Stimulated activated CD4-positive, alpha-beta T cell treated with anti-CD3 and anti-CD28 coated beads, Interleukin-4, amount 100 ng/mL, for 24 hours (primary cell): Measurements from ENCODE around the gene TM7SF2.

Experiments
- DNase-seq: peaks from one replicate; pipeline ENCODE4 v3.0.0-alpha.2; 2020

The TM7SF2 gene

DNA sequence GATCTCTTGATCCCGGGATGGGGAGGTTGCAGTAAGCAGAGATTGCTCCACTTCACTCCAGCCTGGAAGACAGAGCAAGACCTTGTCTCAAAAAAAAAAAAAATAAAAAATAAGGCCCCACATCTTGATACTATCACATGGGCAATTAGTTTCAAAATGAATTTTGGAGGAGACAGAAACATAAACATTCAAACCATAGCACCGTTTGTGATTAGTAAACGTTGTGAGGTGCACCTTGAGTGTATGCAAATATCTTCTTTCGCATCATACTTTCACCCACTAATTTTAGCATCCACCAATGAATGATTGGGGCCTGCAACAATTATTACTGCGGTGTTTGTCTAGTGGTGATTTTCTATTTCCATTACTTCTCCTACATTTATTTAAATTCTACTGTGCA, 47.3 kb downstream of the TM7SF2 start:
- no peak for DNase-seq

DNA sequence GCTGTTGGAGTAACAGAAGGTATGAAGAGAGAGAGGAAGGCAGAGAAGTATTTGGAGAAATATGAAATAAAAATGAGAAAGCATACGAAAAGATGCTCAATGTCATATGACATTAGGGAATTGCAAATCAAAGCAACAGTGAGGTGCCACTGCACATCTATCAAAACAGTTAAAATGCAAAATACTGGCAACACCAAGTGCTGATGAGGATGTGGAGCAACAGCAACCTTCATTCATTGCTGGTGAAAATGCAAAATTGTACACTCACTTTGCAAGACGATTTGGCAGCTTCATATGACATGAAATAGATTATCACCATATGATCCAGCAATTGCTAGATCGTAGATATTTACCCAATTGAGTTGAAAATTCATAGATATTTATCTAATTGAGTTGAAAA, 49.0 kb downstream of the TM7SF2 start:
- no peak for DNase-seq

DNA sequence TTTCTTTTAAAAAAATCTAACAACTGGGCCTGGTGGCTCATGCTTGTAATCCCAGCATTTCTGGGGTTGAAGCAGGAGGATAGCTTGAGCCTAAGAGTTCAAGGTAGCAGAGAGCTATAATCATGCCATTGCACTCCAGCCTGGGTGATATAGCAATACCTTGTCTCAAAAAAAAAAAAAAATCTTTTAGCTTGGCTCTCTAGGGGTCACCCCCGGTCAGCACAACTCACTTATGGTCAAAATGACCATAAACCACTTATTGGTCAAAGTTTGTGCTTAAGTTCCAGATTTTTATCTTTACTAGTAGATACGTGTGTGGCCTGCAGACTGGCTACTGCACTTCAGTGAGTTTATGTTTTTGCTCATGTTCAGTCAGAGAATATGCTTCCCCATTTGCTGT, 52.0 kb downstream of the TM7SF2 start:
- DNase-seq = no peak
